ENCODE measurements around the gene DNAJB5. TPM values are rescaled to one million over a fixed set of nuclear protein-coding genes. Genes with fewer than 3 reads are reported as not detected.

DNAJB5 gene
- total and polyA plus RNA-seq, 9 of the 15 experiments (the other 6 are each of a cell fraction or from before 2014, with no cell fraction given), result 0.15 to 7.4 (median 3.7) TPM

- Histone ChIP-seq H3K9me3 (replicated peaks; ENCODE audit: control insufficient read depth, insufficient read depth, low read depth, low read length) (no peaks in the 10 kb centered on the region), H3K4me3 (peak overlapping the region; percentile 56), H2AFZ (ENCODE audit: low read depth, low read length) (0 out of 2 replicates have a peak overlapping the region, but pooled peaks have one; percentile 58), H4K20me1 (replicated peaks; ENCODE audit: control insufficient read depth, insufficient read depth, low read length) (no peaks in the 10 kb centered on the region), H3K4me1 (replicated peaks in 1 of 2; ENCODE audit: control insufficient read depth in 2 of 2, insufficient read depth in 2 of 2, low read length in 2 of 2) (peaks cover 40 to 45% of the 10 kb centered on the region in 2 experiments), H3K4me2 (ENCODE audit: insufficient read depth, low read length) (peak overlapping the region; percentile 60), H3K9me1 (ENCODE audit: control insufficient read depth, insufficient read depth, low read length) (peaks cover 4% of the 10 kb centered on the region), H3K27ac (ENCODE audit: extremely low read depth, low read depth, low read length) (peak overlapping the region; percentile 64; the same call in 1 of the 3 replicates), H3K36me3 (ENCODE audit: control insufficient read depth, insufficient read depth, low read length) (no peaks in the 10 kb centered on the region), H3K9ac (ENCODE audit: insufficient read depth in 1 of 2, low read depth in 2 of 2, low read length in 2 of 2) (peak overlapping the region in 1 of 2 experiments; percentile 80; a peak in 2 of 4 replicates), H3K27me3 (ENCODE audit: control insufficient read depth in 2 of 2, insufficient read depth in 2 of 2, low read length in 2 of 2) (no peaks in the 10 kb centered on the region), H3K79me2 (ENCODE audit: control insufficient read depth, insufficient read depth, low read length) (no peaks in the 10 kb centered on the region; the same call in 2 of the 3 replicates)
- no peak for TF ChIP-seq XRCC4 (IDR thresholded peaks at IDR 0.05; ENCODE audit: extremely low read depth, insufficient read depth, insufficient read length)
- TF ChIP-seq VEZF1 (CRISPR knock-in tag; IDR thresholded peaks at IDR 0.05), result 0 out of 2 replicates have a peak, but pooled peaks have one; percentile 8
- no peak for TF ChIP-seq SP2 (IDR thresholded peaks at IDR 0.05; ENCODE audit: extremely low read depth, low read depth, low read length, poor library complexity, severe bottlenecking)
- TF ChIP-seq RBBP5 (IDR thresholded peaks at IDR 0.05; ENCODE audit: borderline replicate concordance, insufficient read depth, low read length, poor library complexity, severe bottlenecking), result peak; percentile 3
- peak; percentile 13; the same call in 1 of the 2 replicates for TF ChIP-seq ATF3 (IDR thresholded peaks at IDR 0.05)
- TF ChIP-seq ATF3 (CRISPR knock-in tag; conservative IDR thresholded peaks at IDR 0.05), result no peak
- intact Hi-C loops (cut with micrococcal nuclease) (no loop called here), in situ Hi-C loops (cut with MboI) (no loop called here)
- BruUV-seq (replicated peaks), result no TSS peak
- DNase-seq (ENCODE audit: extremely low read depth in 1 of 4, low spot score in 3 of 4) (peak; percentile 44 to 59 (median 54)), ATAC-seq (peak; percentile 9; the same call in 1 of the 3 replicates), FAIRE-seq (no peak)
- POLR2A ChIA-PET, result interaction anchor here (0.6 kb wide), 1 partner anchor 37 kb away, joined by 3 read pairs; no protein-coding TSS in a partner anchor
- CTCF ChIA-PET (ENCODE audit: low intra/inter-chr PET ratio), result no interaction called here
- WGBS (ENCODE audit: insufficient coverage, low coverage, missing lambda C conversion rate), result 20% methylated on average over 10 of the region's 39 CpGs
These were observed 546 bp downstream of the DNAJB5 start for GRCh38 chr9:34989946-34990635.
